ENCODE measurements around the gene GABRG2.

The GABRG2 gene

GRCh38 chr5:162096448-162096847 is 28.9 kb downstream of the GABRG2 start:
- H3K9me3 ChIP-seq (replicated peaks; ENCODE audit: low read length) = no peaks in the 10 kb centered on the region
- H3K9ac ChIP-seq (ENCODE audit: low read depth, low read length) = no peak overlapping the region
- H3K36me3 ChIP-seq (ENCODE audit: insufficient read depth, low read length) = no peaks in the 10 kb centered on the region
- no peak overlapping the region for H3K4me3 ChIP-seq (ENCODE audit: low read length)
- no peaks in the 10 kb centered on the region for H3K27me3 ChIP-seq (ENCODE audit: control insufficient read depth, insufficient read depth, low read length)
- no peaks in the 10 kb centered on the region for H3K4me1 ChIP-seq (ENCODE audit: control insufficient read depth, insufficient read depth, low read length)
- H3K4me2 ChIP-seq (ENCODE audit: low read length) = no peak overlapping the region

GRCh38 chr5:162107591-162107990 is 40.0 kb downstream of the GABRG2 start:
- Histone ChIP-seq H3K4me3 (ENCODE audit: low read length) (no peak overlapping the region), H3K9me3 (replicated peaks; ENCODE audit: low read length) (peaks cover 6% of the 10 kb centered on the region), H3K4me1 (ENCODE audit: control insufficient read depth, insufficient read depth, low read length) (no peaks in the 10 kb centered on the region), H3K9ac (ENCODE audit: low read depth, low read length) (no peak overlapping the region), H3K4me2 (ENCODE audit: low read length) (no peak overlapping the region), H3K27me3 (ENCODE audit: control insufficient read depth, insufficient read depth, low read length) (no peaks in the 10 kb centered on the region), H3K36me3 (ENCODE audit: insufficient read depth, low read length) (no peaks in the 10 kb centered on the region)

- Histone ChIP-seq H3K9ac (ENCODE audit: low read depth, low read length) (no peak overlapping the region), H3K4me1 (ENCODE audit: control insufficient read depth, insufficient read depth, low read length) (no peaks in the 10 kb centered on the region), H3K4me3 (ENCODE audit: low read length) (no peak overlapping the region), H3K4me2 (ENCODE audit: low read length) (no peak overlapping the region), H3K36me3 (ENCODE audit: insufficient read depth, low read length) (no peaks in the 10 kb centered on the region), H3K9me3 (replicated peaks; ENCODE audit: low read length) (no peaks in the 10 kb centered on the region), H3K27me3 (ENCODE audit: control insufficient read depth, insufficient read depth, low read length) (no peaks in the 10 kb centered on the region)
These were observed 52.2 kb downstream of the GABRG2 start for GRCh38 chr5:162119801-162120200.

DNA sequence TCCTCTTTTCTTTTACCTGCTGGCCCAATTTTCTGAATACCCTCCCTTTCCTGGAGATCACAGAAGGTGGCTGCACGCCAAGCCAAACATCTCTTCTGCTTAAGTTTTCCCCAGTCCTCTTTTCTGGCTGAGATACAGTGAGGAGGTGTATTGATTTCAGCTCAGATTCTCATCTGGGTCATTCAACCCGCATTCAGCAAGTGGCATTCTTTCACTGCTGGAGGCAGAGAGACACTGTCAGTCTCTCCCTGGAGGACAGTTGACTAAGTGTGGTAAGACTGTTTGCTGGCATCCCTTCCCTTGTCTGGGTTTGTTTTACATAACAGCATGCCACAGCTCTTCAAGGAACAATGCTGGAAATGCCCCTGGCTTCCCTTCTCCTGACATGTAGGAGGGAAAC is 60.5 kb downstream of the GABRG2 start:
- H3K9ac ChIP-seq (ENCODE audit: low read depth, low read length) = no peak overlapping the region

DNA sequence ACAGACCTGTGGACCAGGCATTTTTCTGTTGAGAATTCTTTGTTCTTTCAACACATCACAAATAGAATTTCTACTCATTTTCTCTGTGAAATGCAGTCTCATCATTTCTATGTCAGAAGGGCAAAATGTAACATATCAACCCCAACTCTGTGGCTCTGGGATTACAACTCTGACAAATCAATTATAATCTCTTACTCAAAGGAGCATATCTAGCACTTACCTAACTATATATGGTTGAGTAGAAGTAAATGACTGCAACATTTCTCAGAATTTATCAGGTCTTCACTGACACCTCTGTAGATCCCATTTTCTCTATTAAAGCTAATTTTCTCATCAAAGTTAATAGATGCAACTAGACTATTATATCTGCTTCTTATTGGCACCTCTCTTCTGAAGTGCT is 64.8 kb downstream of the GABRG2 start:
- Histone ChIP-seq H3K27me3 (ENCODE audit: control insufficient read depth, insufficient read depth, low read length) (no peaks in the 10 kb centered on the region), H3K4me1 (ENCODE audit: control insufficient read depth, insufficient read depth, low read length) (no peaks in the 10 kb centered on the region)

More for the DNA sequence above, 60.5 kb downstream of the GABRG2 start:
- Histone ChIP-seq H3K9me3 (replicated peaks; ENCODE audit: low read length) (peaks cover 11% of the 10 kb centered on the region), H3K36me3 (ENCODE audit: insufficient read depth, low read length) (no peaks in the 10 kb centered on the region), H3K4me1 (ENCODE audit: control insufficient read depth, insufficient read depth, low read length) (no peaks in the 10 kb centered on the region), H3K4me3 (ENCODE audit: low read length) (no peak overlapping the region), H3K4me2 (ENCODE audit: low read length) (no peak overlapping the region), H3K27me3 (ENCODE audit: control insufficient read depth, insufficient read depth, low read length) (no peaks in the 10 kb centered on the region)

DNA sequence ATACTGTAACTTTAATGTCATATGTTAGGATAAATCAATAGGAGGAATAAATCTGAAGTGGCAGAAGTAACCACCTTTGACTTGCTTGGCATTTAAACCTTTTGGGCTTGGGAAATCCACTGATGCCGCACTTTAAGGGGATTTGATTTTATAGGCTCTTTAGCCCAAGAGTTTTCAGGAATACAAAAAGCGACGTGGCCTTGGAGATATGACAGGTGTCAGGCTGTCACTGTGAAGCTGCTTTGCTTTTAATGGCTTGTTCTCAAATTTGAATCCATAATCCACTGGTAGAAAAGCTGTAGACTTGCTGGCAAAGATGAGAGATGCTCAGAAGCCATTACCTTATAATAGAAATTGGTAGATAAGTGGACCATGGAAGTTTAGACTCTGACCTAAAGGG is 71.6 kb downstream of the GABRG2 start:
- Histone ChIP-seq H3K4me3 (ENCODE audit: low read length) (no peak overlapping the region), H3K4me2 (ENCODE audit: low read length) (no peak overlapping the region), H3K9ac (ENCODE audit: low read depth, low read length) (no peak overlapping the region), H3K36me3 (ENCODE audit: insufficient read depth, low read length) (no peaks in the 10 kb centered on the region), H3K27me3 (ENCODE audit: control insufficient read depth, insufficient read depth, low read length) (no peaks in the 10 kb centered on the region), H3K9me3 (replicated peaks; ENCODE audit: low read length) (peaks cover under 1% of the 10 kb centered on the region), H3K4me1 (ENCODE audit: control insufficient read depth, insufficient read depth, low read length) (no peaks in the 10 kb centered on the region)

More for the DNA sequence above, 64.8 kb downstream of the GABRG2 start:
- no peak overlapping the region for H3K4me3 ChIP-seq (ENCODE audit: low read length)
- H3K36me3 ChIP-seq (ENCODE audit: insufficient read depth, low read length) = no peaks in the 10 kb centered on the region
- H3K9ac ChIP-seq (ENCODE audit: low read depth, low read length) = no peak overlapping the region
- no peak overlapping the region for H3K4me2 ChIP-seq (ENCODE audit: low read length)
- peaks cover 11% of the 10 kb centered on the region for H3K9me3 ChIP-seq (replicated peaks; ENCODE audit: low read length)

GRCh38 chr5:162154242-162154641 is 86.7 kb downstream of the GABRG2 start:
- no peaks in the 10 kb centered on the region for H3K4me1 ChIP-seq (ENCODE audit: control insufficient read depth, insufficient read depth, low read length)
- no peak overlapping the region for H3K4me3 ChIP-seq (ENCODE audit: low read length)
- H3K27me3 ChIP-seq (ENCODE audit: control insufficient read depth, insufficient read depth, low read length) = no peaks in the 10 kb centered on the region
- peaks cover 4% of the 10 kb centered on the region for H3K9me3 ChIP-seq (replicated peaks; ENCODE audit: low read length)
- no peak overlapping the region for H3K4me2 ChIP-seq (ENCODE audit: low read length)
- no peak overlapping the region for H3K9ac ChIP-seq (ENCODE audit: low read depth, low read length)
- H3K36me3 ChIP-seq (ENCODE audit: insufficient read depth, low read length) = no peaks in the 10 kb centered on the region

GRCh38 chr5:162160401-162160800 is 92.8 kb downstream of the GABRG2 start:
- Histone ChIP-seq H3K36me3 (ENCODE audit: insufficient read depth, low read length) (no peaks in the 10 kb centered on the region), H3K9me3 (replicated peaks; ENCODE audit: low read length) (peaks cover 13% of the 10 kb centered on the region), H3K4me2 (ENCODE audit: low read length) (no peak overlapping the region), H3K4me3 (ENCODE audit: low read length) (no peak overlapping the region), H3K4me1 (ENCODE audit: control insufficient read depth, insufficient read depth, low read length) (no peaks in the 10 kb centered on the region), H3K9ac (ENCODE audit: low read depth, low read length) (no peak overlapping the region), H3K27me3 (ENCODE audit: control insufficient read depth, insufficient read depth, low read length) (no peaks in the 10 kb centered on the region)

DNA sequence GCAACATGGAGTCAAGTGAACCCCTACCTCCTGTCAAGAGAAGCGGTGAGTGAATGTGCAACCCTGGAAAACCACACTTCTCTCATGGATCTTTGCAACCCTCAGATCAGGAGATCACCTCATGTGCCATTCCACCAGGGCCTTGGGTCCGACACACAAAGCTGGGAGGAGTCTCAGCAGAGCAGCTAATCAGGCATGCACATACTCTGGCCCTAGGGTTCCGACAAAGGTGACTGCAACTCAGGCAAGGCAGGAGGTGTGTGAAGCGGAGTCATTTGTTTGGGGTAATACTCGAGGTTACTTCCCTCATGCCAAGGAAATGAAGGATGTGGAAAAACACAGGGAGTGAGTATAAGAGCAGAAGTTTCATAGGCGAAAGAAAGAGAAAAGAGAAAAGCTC is 96.1 kb downstream of the GABRG2 start:
- H3K27me3 ChIP-seq (ENCODE audit: control insufficient read depth, insufficient read depth, low read length) = no peaks in the 10 kb centered on the region
- H3K36me3 ChIP-seq (ENCODE audit: insufficient read depth, low read length) = no peaks in the 10 kb centered on the region
- no peak overlapping the region for H3K9ac ChIP-seq (ENCODE audit: low read depth, low read length)
- peaks cover 16% of the 10 kb centered on the region for H3K9me3 ChIP-seq (replicated peaks; ENCODE audit: low read length)
- no peak overlapping the region for H3K4me2 ChIP-seq (ENCODE audit: low read length)
- no peaks in the 10 kb centered on the region for H3K4me1 ChIP-seq (ENCODE audit: control insufficient read depth, insufficient read depth, low read length)
- no peak overlapping the region for H3K4me3 ChIP-seq (ENCODE audit: low read length)

- Histone ChIP-seq H3K36me3 (ENCODE audit: insufficient read depth, low read length) (no peaks in the 10 kb centered on the region), H3K9me3 (replicated peaks; ENCODE audit: low read length) (no peaks in the 10 kb centered on the region), H3K4me1 (ENCODE audit: control insufficient read depth, insufficient read depth, low read length) (no peaks in the 10 kb centered on the region), H3K4me2 (ENCODE audit: low read length) (no peak overlapping the region), H3K27me3 (ENCODE audit: control insufficient read depth, insufficient read depth, low read length) (no peaks in the 10 kb centered on the region), H3K4me3 (ENCODE audit: low read length) (no peak overlapping the region), H3K9ac (ENCODE audit: low read depth, low read length) (no peak overlapping the region)
These were observed 106.9 kb downstream of the GABRG2 start for GRCh38 chr5:162174358-162174974.

DNA sequence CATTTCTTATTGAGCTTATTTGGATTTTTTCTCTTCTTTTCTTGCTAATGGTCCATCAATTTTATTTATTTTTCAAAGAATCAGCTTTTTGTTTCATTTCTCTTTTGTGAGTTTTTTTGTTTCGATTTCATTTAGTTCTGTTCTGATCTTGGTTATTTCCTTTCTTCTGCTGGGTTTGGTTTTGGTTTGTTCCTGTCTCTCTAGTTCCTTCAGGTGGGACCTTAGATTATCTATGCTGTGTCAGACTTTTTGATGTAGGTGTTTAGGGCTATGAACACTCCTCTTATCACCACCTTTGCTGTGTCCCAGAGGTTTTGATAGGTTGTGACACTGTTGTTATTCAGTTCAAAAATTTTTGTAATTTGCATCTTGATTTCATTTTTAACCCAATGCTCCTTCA is 119.8 kb downstream of the GABRG2 start:
- Histone ChIP-seq H3K4me2 (ENCODE audit: low read length) (no peak overlapping the region), H3K4me1 (ENCODE audit: control insufficient read depth, insufficient read depth, low read length) (no peaks in the 10 kb centered on the region)

DNA sequence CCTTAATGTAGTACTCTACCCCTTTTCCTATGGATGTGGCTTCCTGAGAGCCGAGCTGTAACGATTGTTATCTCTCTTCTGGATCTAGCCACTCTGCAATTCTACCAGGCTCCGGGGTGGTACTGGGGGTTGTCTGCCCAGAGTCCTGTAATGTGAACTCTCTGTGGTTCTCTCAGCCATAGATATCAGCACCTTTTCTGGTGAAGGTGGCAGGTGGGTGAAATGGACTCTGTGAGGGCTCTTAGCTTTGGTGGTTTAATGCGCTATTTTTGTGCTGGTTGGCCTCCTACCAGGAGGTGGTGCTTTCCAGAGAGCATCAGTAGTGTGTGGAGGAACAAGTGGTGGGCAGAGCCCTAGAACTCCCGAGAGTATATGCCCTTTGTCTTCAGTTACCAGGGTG is 122.1 kb downstream of the GABRG2 start:
- Histone ChIP-seq H3K4me1 (ENCODE audit: control insufficient read depth, insufficient read depth, low read length) (no peaks in the 10 kb centered on the region), H3K4me2 (ENCODE audit: low read length) (no peak overlapping the region), H3K9me3 (replicated peaks; ENCODE audit: low read length) (peaks cover 2% of the 10 kb centered on the region), H3K27me3 (ENCODE audit: control insufficient read depth, insufficient read depth, low read length) (no peaks in the 10 kb centered on the region), H3K4me3 (ENCODE audit: low read length) (no peak overlapping the region), H3K9ac (ENCODE audit: low read depth, low read length) (no peak overlapping the region), H3K36me3 (ENCODE audit: insufficient read depth, low read length) (no peaks in the 10 kb centered on the region)

More for the DNA sequence above, 119.8 kb downstream of the GABRG2 start:
- H3K27me3 ChIP-seq (ENCODE audit: control insufficient read depth, insufficient read depth, low read length) = no peaks in the 10 kb centered on the region
- H3K9me3 ChIP-seq (replicated peaks; ENCODE audit: low read length) = no peaks in the 10 kb centered on the region
- H3K36me3 ChIP-seq (ENCODE audit: insufficient read depth, low read length) = no peaks in the 10 kb centered on the region
- no peak overlapping the region for H3K9ac ChIP-seq (ENCODE audit: low read depth, low read length)
- H3K4me3 ChIP-seq (ENCODE audit: low read length) = no peak overlapping the region

Measured in skeletal muscle satellite cell (primary cell).